CD4-positive, alpha-beta T cell (primary cell): ENCODE data around the gene LHCGR. TPM values are rescaled to one million over a fixed set of nuclear protein-coding genes. Genes with fewer than 3 reads are reported as not detected.

Experiments used
- ATAC-seq: fragments of 200-7000 bp; cut with Tn5 transposase; one replicate; pipeline ENCODE4 v1.10.0; 2022; ENCODE audit warnings: mild to moderate bottlenecking; ENCODE audit not compliant: poor library complexity
- CTCF ChIA-PET: fragments of 350-600 bp; sonication (Branson Sonifier 250); formaldehyde crosslinking; loops from one replicate; lab custom pipeline; 2021; ENCODE audit warnings: antibody characterized with exemption, inconsistent platforms; lab: Charles Lee
- POLR2A ChIA-PET: fragments of 350-600 bp; sonication (Branson Sonifier 250); formaldehyde crosslinking; loops from one replicate; lab custom pipeline; 2021; ENCODE audit warnings: antibody characterized with exemption, inconsistent platforms; lab: Charles Lee
- DNase-seq, 14 experiments: peaks; one replicate each; pipeline ENCODE4 v3.0.0-alpha.2; 2013 to 2020; ENCODE audit warnings: mixed read lengths in 2 of 14
- H3K27ac ChIP-seq, 2 donors: one replicate each; pipeline versions ENCODE4 v1.5.1 to v1.7.0; 2013; ENCODE audit warnings: low read length in 2 of 2, low read depth in 1 of 2, mild to moderate bottlenecking in 1 of 2
- H3K27me3 ChIP-seq, 2 experiments: 1 replicate in 1 of 2; 2 replicates in 1 of 2; pipeline versions ENCODE4 v1.6.1 to v1.7.0; 2013; ENCODE audit warnings: low read length in 2 of 2, control low read depth in 1 of 2, mild to moderate bottlenecking in 1 of 2, moderate library complexity in 1 of 2; ENCODE audit not compliant: insufficient read depth in 2 of 2, control insufficient read depth in 1 of 2
- H3K36me3 ChIP-seq: one replicate; pipeline ENCODE4 v1.6.1; 2013; ENCODE audit warnings: low read length, control low read depth; ENCODE audit not compliant: insufficient read depth
- H3K4me1 ChIP-seq: one replicate; pipeline ENCODE4 v1.6.1; 2013; ENCODE audit warnings: low read length, control low read depth; ENCODE audit not compliant: insufficient read depth
- H3K4me3 ChIP-seq: one replicate; pipeline ENCODE4 v1.5.1; 2013; ENCODE audit warnings: mild to moderate bottlenecking, low read length, moderate library complexity
- H3K9me3 ChIP-seq, 2 experiments: 1 replicate in 1 of 2; 2 replicates in 1 of 2; pipeline versions ENCODE4 v1.6.1 to v1.7.0; 2013; ENCODE audit warnings: low read length in 2 of 2, mild to moderate bottlenecking in 2 of 2, control low read depth in 1 of 2, moderate library complexity in 1 of 2; ENCODE audit not compliant: control insufficient read depth in 1 of 2, insufficient read depth in 1 of 2
- H3K27ac Mint-ChIP-seq: one replicate; pipeline ENCODE4 v1.8.0; 2020; ENCODE audit warnings: mixed read lengths
- H3K27me3 Mint-ChIP-seq: one replicate; pipeline ENCODE4 v1.8.0; 2021; ENCODE audit warnings: mixed read lengths
- H3K36me3 Mint-ChIP-seq: one replicate; pipeline ENCODE4 v1.8.0; 2021; ENCODE audit warnings: low read depth, mixed read lengths
- H3K4me1 Mint-ChIP-seq: one replicate; pipeline ENCODE4 v1.8.0; 2021; ENCODE audit warnings: low read depth, mixed read lengths
- H3K4me3 Mint-ChIP-seq: one replicate; pipeline ENCODE4 v1.8.0; 2020; ENCODE audit warnings: mild to moderate bottlenecking, mixed read lengths
- H3K9me3 Mint-ChIP-seq: one replicate; pipeline ENCODE4 v1.8.0; 2020; ENCODE audit warnings: mixed read lengths
- intact Hi-C, 2 experiments: fragments of 100-400 bp; cut with DNase I in 1 of 2; cut with micrococcal nuclease in 1 of 2; formaldehyde crosslinking; loops; one replicate each; pipeline versions ENCODE4 v1.15.1 to v1.9.0; 2023 to 2025; cut with DNase I, micrococcal nuclease
- total RNA-seq, 174 experiments: library from RNA in 2 of 174; stranded (reverse) in 2 of 174; gene quantifications; one replicate each; pipeline ENCODE4 v1.2.3 and lab custom pipeline; 2021 to 2026
- TF ChIP-seq, protein P1 (sequence below): fragments of 200-600 bp; IDR thresholded peaks from one replicate; pipeline ENCODE4 v1.8.0; 2022; ENCODE audit warnings: antibody characterized with exemption, mild to moderate bottlenecking

LHCGR gene
- total RNA-seq, 2 experiments from 2014 or later, result not detected

DNA sequence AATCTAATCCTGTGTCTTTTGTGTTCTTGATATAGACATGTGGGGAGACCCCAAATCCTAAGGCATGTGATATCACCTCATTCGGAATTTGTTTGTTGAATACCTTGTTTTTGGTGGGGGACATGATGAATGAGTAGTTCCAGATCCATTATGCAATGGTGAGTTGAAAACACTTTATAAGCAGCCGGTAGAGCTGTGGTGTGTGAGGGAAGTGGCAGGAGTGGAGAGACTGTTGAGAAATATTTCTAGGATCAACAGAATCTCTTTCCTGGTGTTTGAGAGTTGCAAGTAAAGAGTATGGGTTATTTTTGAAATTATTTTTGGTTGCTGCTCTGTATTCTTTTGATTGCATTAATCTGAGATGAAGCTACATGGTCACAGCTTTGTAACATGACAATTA is 34.4 kb downstream of the LHCGR start:
- no peak overlapping the region for H3K4me3 Mint-ChIP-seq
- TF ChIP-seq, protein P1, sequence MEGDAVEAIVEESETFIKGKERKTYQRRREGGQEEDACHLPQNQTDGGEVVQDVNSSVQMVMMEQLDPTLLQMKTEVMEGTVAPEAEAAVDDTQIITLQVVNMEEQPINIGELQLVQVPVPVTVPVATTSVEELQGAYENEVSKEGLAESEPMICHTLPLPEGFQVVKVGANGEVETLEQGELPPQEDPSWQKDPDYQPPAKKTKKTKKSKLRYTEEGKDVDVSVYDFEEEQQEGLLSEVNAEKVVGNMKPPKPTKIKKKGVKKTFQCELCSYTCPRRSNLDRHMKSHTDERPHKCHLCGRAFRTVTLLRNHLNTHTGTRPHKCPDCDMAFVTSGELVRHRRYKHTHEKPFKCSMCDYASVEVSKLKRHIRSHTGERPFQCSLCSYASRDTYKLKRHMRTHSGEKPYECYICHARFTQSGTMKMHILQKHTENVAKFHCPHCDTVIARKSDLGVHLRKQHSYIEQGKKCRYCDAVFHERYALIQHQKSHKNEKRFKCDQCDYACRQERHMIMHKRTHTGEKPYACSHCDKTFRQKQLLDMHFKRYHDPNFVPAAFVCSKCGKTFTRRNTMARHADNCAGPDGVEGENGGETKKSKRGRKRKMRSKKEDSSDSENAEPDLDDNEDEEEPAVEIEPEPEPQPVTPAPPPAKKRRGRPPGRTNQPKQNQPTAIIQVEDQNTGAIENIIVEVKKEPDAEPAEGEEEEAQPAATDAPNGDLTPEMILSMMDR, result no peak
- CTCF ChIA-PET, result no interaction called here
- Histone ChIP-seq H3K9me3 (no peaks in the 10 kb centered on the region), H3K4me1 (no peaks in the 10 kb centered on the region), H3K27ac (no peak overlapping the region), H3K36me3 (no peaks in the 10 kb centered on the region), H3K27me3 (no peaks in the 10 kb centered on the region), H3K4me3 (no peak overlapping the region)
- DNase-seq, result no peak
- H3K27ac Mint-ChIP-seq, result no peak overlapping the region
- H3K27me3 Mint-ChIP-seq, result peaks cover 22% of the 10 kb centered on the region
- POLR2A ChIA-PET, result no interaction called here
- H3K4me1 Mint-ChIP-seq, result no peaks in the 10 kb centered on the region
- ATAC-seq, result no peak
- H3K36me3 Mint-ChIP-seq, result no peaks in the 10 kb centered on the region
- no peaks in the 10 kb centered on the region for H3K9me3 Mint-ChIP-seq
- intact Hi-C loops, result no loop called here

DNA sequence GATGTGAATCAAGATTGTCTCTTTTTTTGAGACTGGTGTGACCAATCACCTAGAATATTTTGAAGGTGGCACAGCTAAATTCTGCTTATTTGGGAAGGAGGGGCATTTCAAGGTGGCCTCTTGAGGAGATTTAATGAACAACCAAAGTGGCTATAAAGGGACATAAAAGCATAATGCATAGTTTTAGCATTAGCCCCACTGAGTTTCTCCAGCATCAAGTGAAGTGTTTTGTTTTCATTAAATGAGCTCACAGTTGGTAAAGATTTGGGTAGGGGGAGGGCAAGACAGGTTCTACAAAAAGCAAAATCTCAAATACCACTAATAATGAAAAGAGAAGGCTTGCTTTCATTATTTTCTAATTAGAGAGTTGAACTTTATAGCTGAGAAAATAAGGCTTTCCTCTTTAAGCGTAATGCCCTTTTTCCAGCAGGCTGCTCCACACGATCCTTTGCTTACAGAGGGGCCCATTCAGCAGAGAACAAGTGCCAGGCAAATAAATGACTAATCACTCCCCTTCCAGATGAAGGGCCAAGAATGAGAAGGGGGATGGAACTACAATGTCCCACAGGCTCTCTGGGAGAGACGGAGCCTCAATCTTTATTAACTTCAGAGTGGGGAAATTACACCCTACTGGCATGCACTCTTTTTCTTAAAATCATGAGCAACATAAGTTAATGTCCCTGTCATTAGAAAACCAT is 35.9 kb downstream of the LHCGR start:
- Mint-ChIP-seq H3K27me3 (peaks cover 27% of the 10 kb centered on the region), H3K4me3 (no peak overlapping the region), H3K36me3 (no peaks in the 10 kb centered on the region), H3K9me3 (no peaks in the 10 kb centered on the region), H3K4me1 (peaks cover 3% of the 10 kb centered on the region), H3K27ac (no peak overlapping the region)
- intact Hi-C loops, result no loop called here
- ATAC-seq (no peak), DNase-seq (no peak)
- no peak overlapping the region for H3K27ac ChIP-seq
- H3K9me3 ChIP-seq, result no peaks in the 10 kb centered on the region
- no peaks in the 10 kb centered on the region for H3K4me1 ChIP-seq
- H3K36me3 ChIP-seq, result no peaks in the 10 kb centered on the region
- no peaks in the 10 kb centered on the region for H3K27me3 ChIP-seq
- no peak overlapping the region for H3K4me3 ChIP-seq
- ChIA-PET CTCF (no interaction called here), POLR2A (no interaction called here)
- TF ChIP-seq, protein P1, result no peak

DNA sequence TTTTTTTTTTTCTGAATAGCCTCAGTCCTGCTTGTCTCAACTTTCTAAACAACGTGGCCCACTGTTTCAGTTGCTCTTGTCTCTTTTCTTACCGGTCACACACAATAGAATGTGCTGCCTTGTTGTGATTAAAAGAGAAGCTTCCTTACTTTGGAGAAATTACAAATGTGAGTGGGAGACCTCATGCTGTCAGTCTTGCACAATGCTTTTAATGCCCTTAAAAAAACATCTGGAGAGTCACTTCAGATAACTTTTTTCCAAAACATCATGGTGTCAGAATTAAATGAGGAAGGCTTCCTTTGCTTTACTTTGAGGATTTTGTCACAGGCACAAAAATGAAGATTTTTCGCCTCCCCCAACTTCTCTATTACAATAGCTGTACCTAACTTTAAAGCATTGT is 37.7 kb downstream of the LHCGR start:
- DNase-seq (no peak), ATAC-seq (no peak)
- H3K4me3 ChIP-seq, result no peak overlapping the region
- H3K27me3 ChIP-seq, result no peaks in the 10 kb centered on the region
- Mint-ChIP-seq H3K9me3 (no peaks in the 10 kb centered on the region), H3K36me3 (no peaks in the 10 kb centered on the region), H3K27ac (no peak overlapping the region), H3K4me1 (peaks cover 15% of the 10 kb centered on the region), H3K4me3 (no peak overlapping the region), H3K27me3 (peaks cover 30% of the 10 kb centered on the region)
- no peaks in the 10 kb centered on the region for H3K4me1 ChIP-seq
- H3K9me3 ChIP-seq, result no peaks in the 10 kb centered on the region
- CTCF ChIA-PET, result no interaction called here
- intact Hi-C loops, result no loop called here
- POLR2A ChIA-PET, result no interaction called here
- H3K36me3 ChIP-seq, result no peaks in the 10 kb centered on the region
- no peak overlapping the region for H3K27ac ChIP-seq
- TF ChIP-seq, protein P1, result no peak
